Thyroid gland (tissue), 4 donors: ENCODE measurements around the gene ZDHHC17. TPM values are rescaled to one million over a fixed set of nuclear protein-coding genes. Genes with fewer than 3 reads are reported as not detected.

Experiments used
- DNase-seq, 2 donors: peaks; one replicate each; pipeline ENCODE4 v3.0.0-alpha.2; 2019
- H3K27ac ChIP-seq, 3 donors: fragments of 200-600 bp; sonication (generic); 1 replicate in 2 of 3; 2 replicates in 1 of 3; pipeline ENCODE4 v1.5.1; 2016 to 2019; ENCODE audit warnings: mild to moderate bottlenecking in 1 of 3, moderate library complexity in 1 of 3
- H3K27me3 ChIP-seq: fragments of 200-600 bp; sonication (generic); one replicate; pipeline ENCODE4 v1.5.1; 2019
- H3K36me3 ChIP-seq, 2 donors: fragments of 200-600 bp; sonication (generic); one replicate each; pipeline ENCODE4 v1.5.1; 2016 to 2019
- H3K4me1 ChIP-seq, 2 donors: fragments of 200-600 bp; sonication (generic); one replicate each; pipeline ENCODE4 v1.5.1; 2017 to 2019
- H3K4me3 ChIP-seq, 3 donors: fragments of 200-600 bp; sonication (generic); replicated peaks in 1 of 3; 1 replicate in 2 of 3; 2 replicates in 1 of 3; pipeline ENCODE4 v1.5.1; 2016; ENCODE audit warnings: mild to moderate bottlenecking in 1 of 3
- H3K9me3 ChIP-seq: fragments of 200-600 bp; sonication (generic); one replicate; pipeline ENCODE4 v1.5.1; 2017
- CTCF ChIP-seq, 6 experiments: fragments of 200-600 bp in 3 of 6; fragments of 450-650 bp in 3 of 6; sonication (generic) in 3 of 6; IDR thresholded peaks; one replicate each; pipeline ENCODE4 v1.5.1; 2016 to 2019; ENCODE audit warnings: antibody characterized with exemption in 6 of 6, mild to moderate bottlenecking in 2 of 6, inconsistent platforms in 1 of 6, moderate library complexity in 1 of 6
- POLR2A ChIP-seq, 2 donors: fragments of 450-650 bp; IDR thresholded peaks; one replicate each; pipeline ENCODE4 v1.6.1; 2017; ENCODE audit warnings: antibody characterized with exemption in 2 of 2, mild to moderate bottlenecking in 2 of 2, moderate library complexity in 1 of 2
- WGBS, 2 donors: methylation state at CpG; one replicate each; pipeline ENCODE4 v1.1.5; 2017; 5-methylcytosine and 5-hydroxymethylcytosine counted together
- intact Hi-C: fragments of 100-400 bp; cut with DNase I; formaldehyde crosslinking; loops from one replicate; pipeline ENCODE4 v1.15.1; 2023
- total RNA-seq, 4 donors: library from RNA; depleted of rRNA; stranded (reverse); fragments of >200 nt; gene quantifications; one replicate each; pipeline ENCODE4 v1.2.3, GENCODE V29; 2016

The ZDHHC17 gene
- total RNA-seq, 4 donors from 2014 or later = 30.8 to 120 (median 53.4) TPM

DNA sequence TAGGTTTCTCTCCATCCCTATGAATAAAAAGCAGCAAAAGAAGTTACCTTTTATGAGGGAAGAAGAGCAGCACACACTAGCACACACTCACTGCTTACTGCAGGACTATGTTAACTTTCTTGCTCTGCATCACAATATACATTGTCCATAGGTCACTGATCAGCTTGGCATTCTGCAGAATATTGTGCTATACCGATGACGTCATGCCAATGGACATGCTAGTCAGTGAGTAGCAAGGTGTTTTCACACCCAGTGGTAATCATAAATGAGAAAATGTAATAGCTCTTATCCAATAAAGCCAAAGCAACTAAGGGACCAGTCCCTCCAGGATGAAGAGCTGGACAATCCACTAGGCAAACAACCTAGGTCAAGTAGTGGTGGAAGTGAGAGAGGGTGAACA, 16.7 kb upstream of the ZDHHC17 start:
- no peak for DNase-seq
- WGBS, 2 donors = 94 to 100% methylated on average over 2 of the region's 2 CpGs

GRCh38 chr12:76755829-76756379, 8.0 kb upstream of the ZDHHC17 start:
- H3K36me3 ChIP-seq = no peaks in the 10 kb centered on the region
- no peak for DNase-seq
- intact Hi-C loops = no loop called here

More for the DNA sequence above, 16.7 kb upstream of the ZDHHC17 start:
- H3K27ac ChIP-seq = no peak overlapping the region
- no peak overlapping the region for H3K4me3 ChIP-seq
- no peaks in the 10 kb centered on the region for H3K4me1 ChIP-seq
- TF ChIP-seq POLR2A (IDR thresholded peaks at IDR 0.05) = no peak
- TF ChIP-seq CTCF (IDR thresholded peaks at IDR 0.05) = no peak
- H3K36me3 ChIP-seq = no peaks in the 10 kb centered on the region
- H3K27me3 ChIP-seq = no peaks in the 10 kb centered on the region
- H3K9me3 ChIP-seq = no peaks in the 10 kb centered on the region
- intact Hi-C loops = no loop called here

DNA sequence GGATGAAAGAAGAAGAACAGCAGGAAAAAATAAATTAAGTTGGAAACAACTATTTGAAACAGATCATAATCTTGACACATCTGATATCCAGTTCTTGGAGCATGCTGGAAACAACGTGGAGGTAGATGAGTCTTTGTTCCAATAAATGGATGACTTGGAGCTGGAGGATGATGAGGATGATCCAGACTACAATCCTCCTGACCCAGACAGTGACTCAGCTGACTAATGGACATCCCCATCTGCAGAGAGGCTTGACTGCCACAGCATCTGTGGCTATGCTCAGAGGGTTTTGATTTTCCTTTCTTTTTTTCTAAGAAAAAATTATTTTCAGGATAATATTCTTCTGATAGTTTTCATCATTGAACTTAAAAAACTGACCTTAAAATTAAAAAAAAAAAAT, 6.2 kb upstream of the ZDHHC17 start:
- H3K4me1 ChIP-seq = no peaks in the 10 kb centered on the region
- TF ChIP-seq CTCF (IDR thresholded peaks at IDR 0.05) = no peak
- TF ChIP-seq POLR2A (IDR thresholded peaks at IDR 0.05) = no peak
- no peak overlapping the region for H3K4me3 ChIP-seq
- no peaks in the 10 kb centered on the region for H3K27me3 ChIP-seq
- 68 to 74% methylated on average over 1 of the region's 1 CpG for WGBS, 2 donors
- no peaks in the 10 kb centered on the region for H3K9me3 ChIP-seq
- no peak overlapping the region for H3K27ac ChIP-seq
- H3K36me3 ChIP-seq = no peaks in the 10 kb centered on the region
- no peak for DNase-seq
- intact Hi-C loops = no loop called here

More at GRCh38 chr12:76755829-76756379, 8.0 kb upstream of the ZDHHC17 start:
- no peaks in the 10 kb centered on the region for H3K9me3 ChIP-seq
- no peaks in the 10 kb centered on the region for H3K27me3 ChIP-seq
- no peak overlapping the region for H3K27ac ChIP-seq
- TF ChIP-seq POLR2A (IDR thresholded peaks at IDR 0.05) = no peak
- TF ChIP-seq CTCF (IDR thresholded peaks at IDR 0.05) = no peak
- no peak overlapping the region for H3K4me3 ChIP-seq
- no peaks in the 10 kb centered on the region for H3K4me1 ChIP-seq
- 67 to 73% methylated on average over 9 of the region's 9 CpGs for WGBS, 2 donors

GRCh38 chr12:76762601-76762980, 1.3 kb upstream of the ZDHHC17 start:
- no peaks in the 10 kb centered on the region for H3K27me3 ChIP-seq
- intact Hi-C loops = no loop called here
- no peaks in the 10 kb centered on the region for H3K9me3 ChIP-seq
- WGBS, 2 donors = 88 to 92% methylated on average over 8 of the region's 8 CpGs
- peaks cover 0 to 7% of the 10 kb centered on the region in 2 donors for H3K4me1 ChIP-seq
- no peak for TF ChIP-seq POLR2A (IDR thresholded peaks at IDR 0.05)
- no peak for TF ChIP-seq CTCF (IDR thresholded peaks at IDR 0.05)
- no peaks in the 10 kb centered on the region for H3K36me3 ChIP-seq
- H3K4me3 ChIP-seq = no peak overlapping the region
- DNase-seq = no peak
- no peak overlapping the region for H3K27ac ChIP-seq

GRCh38 chr12:76764856-76765255, 941 bp downstream of the ZDHHC17 start:
- WGBS, 2 donors = 10 to 11% methylated on average over 7 to 9 of the region's 9 CpGs
- H3K4me1 ChIP-seq = peaks cover 0 to 14% of the 10 kb centered on the region in 2 donors
- no peaks in the 10 kb centered on the region for H3K36me3 ChIP-seq
- H3K27ac ChIP-seq = peak overlapping the region; percentile 95 to 99 (median 96)
- no peak for TF ChIP-seq POLR2A (IDR thresholded peaks at IDR 0.05)
- TF ChIP-seq CTCF (IDR thresholded peaks at IDR 0.05) = no peak
- peak overlapping the region; percentile 51 to 97 (median 53) for H3K4me3 ChIP-seq
- DNase-seq = no peak
- intact Hi-C loops = no loop called here
- H3K27me3 ChIP-seq = no peaks in the 10 kb centered on the region
- no peaks in the 10 kb centered on the region for H3K9me3 ChIP-seq
